Nephron progenitor cell (in vitro differentiated cells): Measurements from ENCODE around the gene GFI1B.
A peak's percentile ranks its signal among the peaks of the same experiment; 100 is the strongest.

Experiments used
- DNase-seq: peaks from one replicate; pipeline ENCODE4 v3.0.0; 2021
- H3K27ac Mint-ChIP-seq: 2 replicates; pipeline ENCODE4 v1.8.0; 2021; ENCODE audit warnings: mild to moderate bottlenecking, moderate library complexity, mixed read lengths
- H3K27me3 Mint-ChIP-seq: 2 replicates; pipeline ENCODE4 v1.8.0; 2021; ENCODE audit warnings: mild to moderate bottlenecking, low read depth, mixed read lengths; ENCODE audit not compliant: poor library complexity
- H3K36me3 Mint-ChIP-seq: 2 replicates; pipeline ENCODE4 v1.8.0; 2021; ENCODE audit warnings: low read depth, mixed read lengths
- H3K4me1 Mint-ChIP-seq: 2 replicates; pipeline ENCODE4 v1.8.0; 2021; ENCODE audit warnings: mixed read lengths
- H3K4me3 Mint-ChIP-seq: 2 replicates; pipeline ENCODE4 v1.8.0; 2021; ENCODE audit warnings: mild to moderate bottlenecking, moderate library complexity, mixed read lengths
- H3K9me3 Mint-ChIP-seq: 2 replicates; pipeline ENCODE4 v1.8.0; 2021; ENCODE audit warnings: mild to moderate bottlenecking, moderate library complexity, mixed read lengths
- CTCF ChIP-seq: fragments of 200-600 bp; sonication (generic); IDR thresholded peaks from 2 replicates; pipeline ENCODE4 v1.5.0; 2021; ENCODE audit warnings: antibody characterized with exemption

GFI1B gene

GRCh38 chr9:133030317-133031129, 52.0 kb downstream of the GFI1B start, which contains the start of gene GTF3C5:
TSS of gene GTF3C5 (plus strand) at chr9:133030997. CDS start at chr9:133031012, 15 bp downstream.
- Mint-ChIP-seq H3K36me3 (peaks cover 41% of the 10 kb centered on the region), H3K27ac (peak within 1 kb of the TSS; percentile 99), H3K4me1 (peaks cover 49% of the 10 kb centered on the region), H3K9me3 (peaks cover 22% of the 10 kb centered on the region), H3K27me3 (peaks cover 25% of the 10 kb centered on the region), H3K4me3 (peak within 1 kb of the TSS; percentile 96)
- no peak for TF ChIP-seq CTCF
- DNase-seq, result peak; percentile 88

GRCh38 chr9:133031130-133031422, 52.6 kb downstream of the GFI1B start:
- H3K27me3 Mint-ChIP-seq, result peaks cover 23% of the 10 kb centered on the region
- peak overlapping the region; percentile 96 for H3K4me3 Mint-ChIP-seq
- H3K27ac Mint-ChIP-seq, result peak overlapping the region; percentile 99
- DNase-seq, result no peak
- peaks cover 49% of the 10 kb centered on the region for H3K4me1 Mint-ChIP-seq
- peaks cover 47% of the 10 kb centered on the region for H3K36me3 Mint-ChIP-seq
- H3K9me3 Mint-ChIP-seq, result peaks cover 17% of the 10 kb centered on the region
- TF ChIP-seq CTCF, result no peak

GRCh38 chr9:133031496-133031911, 53.0 kb downstream of the GFI1B start:
- Mint-ChIP-seq H3K27ac (no peak overlapping the region), H3K4me1 (peaks cover 46% of the 10 kb centered on the region), H3K4me3 (peak overlapping the region; percentile 96), H3K9me3 (peaks cover 14% of the 10 kb centered on the region), H3K27me3 (peaks cover 18% of the 10 kb centered on the region), H3K36me3 (peaks cover 51% of the 10 kb centered on the region)
- no peak for TF ChIP-seq CTCF
- no peak for DNase-seq

- H3K9me3 Mint-ChIP-seq, result peaks cover 14% of the 10 kb centered on the region
- peaks cover 16% of the 10 kb centered on the region for H3K27me3 Mint-ChIP-seq
- peaks cover 42% of the 10 kb centered on the region for H3K4me1 Mint-ChIP-seq
- peak overlapping the region; percentile 96 for H3K4me3 Mint-ChIP-seq
- no peak overlapping the region for H3K27ac Mint-ChIP-seq
- no peak for DNase-seq
- no peak for TF ChIP-seq CTCF
- peaks cover 58% of the 10 kb centered on the region for H3K36me3 Mint-ChIP-seq
These were observed 53.7 kb downstream of the GFI1B start for GRCh38 chr9:133032171-133032570.

GRCh38 chr9:133035669-133036068, 57.2 kb downstream of the GFI1B start:
- DNase-seq, result no peak
- no peak for TF ChIP-seq CTCF
- H3K4me1 Mint-ChIP-seq, result peaks cover 39% of the 10 kb centered on the region
- H3K27ac Mint-ChIP-seq, result no peak overlapping the region
- H3K27me3 Mint-ChIP-seq, result peaks cover 6% of the 10 kb centered on the region
- H3K9me3 Mint-ChIP-seq, result peaks cover 14% of the 10 kb centered on the region
- H3K4me3 Mint-ChIP-seq, result no peak overlapping the region
- peaks cover 88% of the 10 kb centered on the region for H3K36me3 Mint-ChIP-seq
